Loucy (cell line): ENCODE measurements around the gene PIGT.

Experiments used
- H2AFZ ChIP-seq: fragments of 200-600 bp; sonication (generic); 2 replicates; pipeline ENCODE4 v1.6.0; 2016; ENCODE audit warnings: antibody characterized with exemption, mild to moderate bottlenecking, low read length, moderate library complexity
- H3F3A ChIP-seq: fragments of 200-600 bp; 2 replicates; pipeline ENCODE4 v1.6.0; 2016; ENCODE audit warnings: antibody characterized with exemption, low read depth, mild to moderate bottlenecking
- H3K27me3 ChIP-seq: fragments of 200-600 bp; sonication (generic); 2 replicates; pipeline ENCODE4 v1.6.1; 2014; ENCODE audit warnings: low read length, mild to moderate bottlenecking; ENCODE audit not compliant: insufficient read depth, poor library complexity, severe bottlenecking
- H3K36me3 ChIP-seq: fragments of 200-600 bp; sonication (generic); 2 replicates; pipeline ENCODE4 v1.6.1; 2016; ENCODE audit warnings: low read length; ENCODE audit not compliant: insufficient read depth
- H3K4me1 ChIP-seq: fragments of 200-600 bp; sonication (generic); 2 replicates; pipeline ENCODE4 v1.5.1; 2014; ENCODE audit warnings: low read length, mild to moderate bottlenecking; ENCODE audit not compliant: insufficient read depth, poor library complexity, severe bottlenecking
- H3K4me2 ChIP-seq: fragments of 200-600 bp; sonication (generic); 2 replicates; pipeline ENCODE4 v1.6.0; 2014; ENCODE audit warnings: antibody characterized with exemption, low read length, low read depth, mild to moderate bottlenecking; ENCODE audit not compliant: poor library complexity, severe bottlenecking
- H3K4me3 ChIP-seq: fragments of 200-600 bp; sonication (generic); 2 replicates; pipeline ENCODE4 v1.5.1; 2014; ENCODE audit warnings: low read length, mild to moderate bottlenecking, mixed read lengths; ENCODE audit not compliant: poor library complexity, severe bottlenecking
- H3K79me2 ChIP-seq: fragments of 200-600 bp; sonication (generic); 2 replicates; pipeline ENCODE4 v1.6.1; 2014; ENCODE audit warnings: low read length; ENCODE audit not compliant: insufficient read depth
- H3K9ac ChIP-seq: fragments of 200-600 bp; sonication (generic); 2 replicates; pipeline ENCODE4 v1.6.0; 2014; ENCODE audit warnings: mild to moderate bottlenecking, low read depth, low read length, moderate library complexity; ENCODE audit not compliant: poor library complexity, severe bottlenecking
- H3K9me2 ChIP-seq: fragments of 200-600 bp; sonication (generic); replicated peaks from 2 replicates; pipeline ENCODE4 v1.6.1; 2016; ENCODE audit warnings: low read depth, low read length, mixed read lengths
- H3K9me3 ChIP-seq: fragments of 200-600 bp; sonication (generic); 2 replicates; pipeline ENCODE4 v1.6.1; 2014; ENCODE audit warnings: mild to moderate bottlenecking, antibody characterized with exemption, low read length, low read depth; ENCODE audit not compliant: insufficient read depth
- H4K20me1 ChIP-seq: fragments of 200-600 bp; sonication (generic); 2 replicates; pipeline ENCODE4 v1.6.0; 2014; ENCODE audit warnings: antibody characterized with exemption, low read length, mild to moderate bottlenecking; ENCODE audit not compliant: insufficient read depth, poor library complexity, severe bottlenecking
- CTCF ChIP-seq: fragments of 200-600 bp; sonication (generic); conservative IDR thresholded peaks from 2 replicates; pipeline ENCODE4 v1.5.1; 2014; ENCODE audit warnings: mild to moderate bottlenecking, antibody characterized with exemption, low read length
- EZH2phosphoT487 ChIP-seq: fragments of 200-600 bp; IDR thresholded peaks from 2 replicates; pipeline ENCODE4 v1.6.1; 2018; ENCODE audit warnings: antibody characterized with exemption, mild to moderate bottlenecking, moderate library complexity, borderline replicate concordance

Gene PIGT

GRCh38 chr20:45391559-45391958, 24.4 kb upstream of the PIGT start:
- no peaks in the 10 kb centered on the region for H3K4me1 ChIP-seq
- no peak overlapping the region for H3K4me2 ChIP-seq
- H3K79me2 ChIP-seq: no peaks in the 10 kb centered on the region
- H4K20me1 ChIP-seq: no peaks in the 10 kb centered on the region
- no peak overlapping the region for H3K9ac ChIP-seq
- H3K9me3 ChIP-seq: no peaks in the 10 kb centered on the region
- H3F3A ChIP-seq: no peaks in the 10 kb centered on the region
- no peak overlapping the region for H3K4me3 ChIP-seq
- no peaks in the 10 kb centered on the region for H3K36me3 ChIP-seq
- no peaks in the 10 kb centered on the region for H3K27me3 ChIP-seq
- no peaks in the 10 kb centered on the region for H3K9me2 ChIP-seq
- no peak overlapping the region for H2AFZ ChIP-seq
- no peak for TF ChIP-seq EZH2phosphoT487
- no peak for TF ChIP-seq CTCF

GRCh38 chr20:45392733-45393132, 23.2 kb upstream of the PIGT start:
- H2AFZ ChIP-seq: no peak overlapping the region
- no peaks in the 10 kb centered on the region for H4K20me1 ChIP-seq
- no peaks in the 10 kb centered on the region for H3K9me3 ChIP-seq
- H3K9ac ChIP-seq: no peak overlapping the region
- no peaks in the 10 kb centered on the region for H3F3A ChIP-seq
- no peaks in the 10 kb centered on the region for H3K4me1 ChIP-seq
- H3K36me3 ChIP-seq: no peaks in the 10 kb centered on the region
- no peak overlapping the region for H3K4me3 ChIP-seq
- TF ChIP-seq EZH2phosphoT487 (no peak), CTCF (no peak)
- H3K4me2 ChIP-seq: no peak overlapping the region
- H3K9me2 ChIP-seq: no peaks in the 10 kb centered on the region
- no peaks in the 10 kb centered on the region for H3K27me3 ChIP-seq
- H3K79me2 ChIP-seq: no peaks in the 10 kb centered on the region

GRCh38 chr20:45394221-45395113, 21.5 kb upstream of the PIGT start:
- Histone ChIP-seq H2AFZ (no peak overlapping the region), H3F3A (no peaks in the 10 kb centered on the region), H3K9ac (no peak overlapping the region), H3K9me2 (no peaks in the 10 kb centered on the region), H3K4me1 (no peaks in the 10 kb centered on the region), H3K4me2 (no peak overlapping the region), H3K9me3 (no peaks in the 10 kb centered on the region), H4K20me1 (no peaks in the 10 kb centered on the region), H3K36me3 (no peaks in the 10 kb centered on the region), H3K4me3 (no peak overlapping the region), H3K79me2 (no peaks in the 10 kb centered on the region), H3K27me3 (no peaks in the 10 kb centered on the region)
- no peak for TF ChIP-seq CTCF
- TF ChIP-seq EZH2phosphoT487: no peak
